EL (cell line): Measurements from ENCODE around the gene CTPS1.

Experiments
- DNase-seq: peaks from one replicate; pipeline ENCODE4 v3.0.0-alpha.2; 2016

CTPS1 gene

GRCh38 chr1:41003640-41004220, 24.2 kb downstream of the CTPS1 start:
- peak; percentile 100 for DNase-seq

- DNase-seq, result peak; percentile 52
Measured at GRCh38 chr1:41005876-41006275, 26.4 kb downstream of the CTPS1 start.

DNA sequence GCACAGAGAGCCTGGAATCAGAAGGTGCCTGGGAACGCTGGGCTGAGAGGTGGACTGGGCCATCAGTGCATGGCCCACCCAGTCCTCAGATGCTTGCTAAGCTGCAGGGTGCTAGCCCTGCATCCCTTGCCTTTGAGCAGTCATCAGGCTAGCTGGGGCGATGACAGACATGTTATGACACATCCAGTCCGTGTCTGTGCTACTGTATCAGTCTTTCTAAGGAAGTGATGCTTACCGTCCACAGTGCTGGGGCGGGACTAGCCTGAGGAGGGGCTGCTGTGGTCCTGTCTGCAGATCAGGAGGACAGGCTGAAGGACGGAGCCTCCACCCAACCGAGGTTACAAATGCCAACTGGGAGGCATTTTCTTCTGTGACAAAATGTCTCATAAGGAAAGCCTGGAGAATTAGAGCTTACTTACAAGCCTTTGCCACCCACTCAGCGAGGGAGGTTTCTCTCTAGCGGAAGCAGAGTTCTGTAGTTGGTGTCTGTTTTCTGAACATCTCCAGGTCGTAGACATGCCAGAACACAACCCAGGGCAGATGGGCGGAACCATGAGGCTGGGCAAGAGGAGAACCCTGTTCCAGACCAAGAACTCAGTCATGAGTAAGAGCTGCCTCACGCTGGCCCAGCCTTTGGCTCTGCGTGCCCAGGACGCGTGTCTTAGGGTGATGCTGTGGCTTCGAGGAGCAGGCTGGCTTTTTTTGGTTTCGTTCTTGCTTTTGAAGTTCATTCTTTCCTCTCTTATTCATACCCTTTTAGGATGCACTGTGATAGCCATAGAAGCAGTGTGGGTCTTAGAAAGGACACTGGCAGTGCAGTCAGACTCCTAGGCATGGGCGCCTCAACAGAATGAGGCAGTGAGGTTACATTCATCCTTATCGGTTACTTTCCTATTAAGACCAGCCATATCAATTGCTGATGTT, 27.7 kb downstream of the CTPS1 start:
- no peak for DNase-seq

GRCh38 chr1:41009466-41009865, 30.0 kb downstream of the CTPS1 start:
- DNase-seq, result no peak

GRCh38 chr1:41010345-41010744, 30.8 kb downstream of the CTPS1 start:
- no peak for DNase-seq

GRCh38 chr1:41013024-41013423, 33.5 kb downstream of the CTPS1 start:
- DNase-seq, result no peak

GRCh38 chr1:41013796-41014195, 34.3 kb downstream of the CTPS1 start:
- no peak for DNase-seq

DNA sequence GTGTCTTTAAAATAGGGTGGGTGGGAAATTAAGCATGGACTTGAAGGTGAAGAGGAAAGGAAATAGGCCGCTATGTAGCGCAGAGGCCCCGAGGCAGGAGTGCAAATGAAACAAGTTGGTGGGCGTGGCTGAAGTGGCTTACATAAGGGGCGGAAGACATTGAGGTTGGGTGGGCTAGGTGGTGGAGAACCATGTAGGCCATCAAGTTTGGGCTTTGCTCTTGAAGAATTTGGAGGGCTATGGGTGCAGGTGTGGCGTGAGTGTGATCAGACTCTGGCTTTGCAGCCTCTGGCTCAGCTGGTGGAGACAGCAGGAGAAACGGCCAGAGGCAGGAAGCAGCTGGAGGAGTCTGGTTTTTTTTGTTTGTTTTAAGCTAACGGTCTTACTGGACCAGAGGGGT, 35.4 kb downstream of the CTPS1 start:
- DNase-seq, result no peak

DNA sequence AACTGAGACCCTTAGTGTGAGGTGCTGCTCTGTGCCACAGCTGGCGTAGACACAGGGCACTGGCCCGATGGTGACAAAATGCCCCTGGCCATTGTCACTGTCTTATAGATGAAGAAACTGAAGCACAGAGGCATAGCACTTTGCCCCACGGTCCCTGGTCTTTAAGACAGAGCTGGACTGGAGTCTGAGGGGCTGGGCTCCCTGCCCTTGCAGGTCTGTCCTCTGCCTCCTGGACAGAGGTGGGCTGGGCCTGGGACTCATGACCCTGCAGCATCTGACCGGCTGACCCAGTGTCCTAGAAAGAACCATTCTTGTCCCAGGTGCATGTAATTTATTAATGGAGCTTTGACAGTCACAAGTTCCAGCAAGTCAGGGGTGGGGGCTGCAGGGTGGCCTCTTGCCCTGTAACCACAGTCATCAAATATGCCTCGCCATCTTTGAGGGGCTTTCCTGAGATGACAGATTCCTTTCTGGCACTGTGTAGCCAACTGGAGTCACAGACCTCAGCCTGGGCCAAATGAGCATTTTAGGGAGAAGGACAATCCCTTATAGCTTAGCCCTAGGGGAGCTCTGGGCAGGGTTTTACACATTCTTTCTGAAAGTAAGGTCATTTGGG, 35.9 kb downstream of the CTPS1 start:
- DNase-seq, result no peak

DNA sequence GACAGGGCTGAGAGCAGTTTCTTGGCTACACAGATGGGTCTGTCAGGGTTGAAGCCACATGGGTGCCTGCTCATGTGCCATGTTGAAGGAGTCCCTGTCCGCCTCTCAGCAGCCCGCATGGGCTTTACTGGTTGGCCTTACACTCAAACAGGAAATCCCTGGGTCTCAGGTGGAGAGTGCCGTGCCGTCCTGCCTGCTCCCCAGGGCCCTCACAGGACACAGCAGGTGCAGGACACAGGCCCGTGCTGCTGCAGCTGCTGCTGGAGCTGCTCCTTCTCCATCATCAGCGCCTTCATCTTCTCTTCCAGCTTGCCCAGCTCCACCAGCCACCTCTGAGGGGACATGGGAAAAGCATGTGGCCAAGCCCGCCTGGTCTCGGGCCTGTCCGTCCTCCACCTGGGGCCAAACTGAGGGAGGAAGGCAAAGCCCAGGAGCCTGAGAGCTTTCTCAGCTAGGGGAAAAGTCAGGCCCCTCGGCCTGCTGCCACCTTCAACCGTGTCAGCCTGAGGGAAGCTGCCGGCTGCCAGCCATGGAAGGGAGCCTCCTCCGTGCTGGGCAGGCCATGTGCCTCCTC, 36.5 kb downstream of the CTPS1 start:
- DNase-seq, result no peak

DNA sequence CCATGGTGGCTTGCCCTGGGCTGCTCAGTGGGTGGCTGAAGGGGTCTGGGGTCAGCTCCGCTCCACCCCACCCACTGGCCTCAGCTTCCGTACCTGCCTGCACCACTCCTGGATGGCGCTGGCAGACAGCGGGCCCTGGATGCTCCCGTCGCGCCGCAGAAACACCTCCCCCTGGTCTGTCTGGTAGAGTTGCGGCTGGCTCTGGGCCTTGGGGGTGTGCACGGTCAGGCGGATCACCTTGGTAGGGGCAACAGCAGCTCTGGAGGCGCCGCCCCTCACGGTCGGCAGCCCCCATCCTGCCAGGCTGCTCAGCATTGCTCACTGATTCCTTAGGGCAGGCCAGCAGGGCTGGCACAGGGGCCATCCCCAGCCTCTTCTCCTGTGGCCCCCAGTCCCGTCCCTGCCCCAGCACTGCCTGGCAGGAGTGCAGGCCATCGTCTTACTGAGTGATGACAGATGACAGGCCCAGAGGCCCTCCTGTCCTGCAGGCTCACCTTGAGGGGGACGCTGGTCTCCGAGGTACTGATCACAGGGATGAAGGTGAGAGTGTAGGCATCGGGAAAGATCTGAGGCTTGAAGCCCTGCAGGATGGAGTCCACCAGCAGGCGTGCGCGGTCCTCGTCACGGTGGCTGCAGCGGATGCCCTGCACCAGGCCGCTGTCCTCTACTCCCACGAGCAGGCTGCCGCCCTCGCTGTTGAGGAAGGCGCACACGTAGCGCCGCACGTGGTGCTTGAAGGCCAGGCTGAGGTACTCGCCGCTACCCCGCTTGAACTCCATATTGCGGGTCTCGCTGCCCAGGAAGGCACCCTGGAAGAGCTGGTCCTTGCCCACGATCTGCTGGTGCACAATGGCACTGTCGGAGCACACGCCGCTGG, 37.9 kb downstream of the CTPS1 start:
- DNase-seq, result no peak

- no peak for DNase-seq
Measured at GRCh38 chr1:41018018-41018410, 38.5 kb downstream of the CTPS1 start.

DNA sequence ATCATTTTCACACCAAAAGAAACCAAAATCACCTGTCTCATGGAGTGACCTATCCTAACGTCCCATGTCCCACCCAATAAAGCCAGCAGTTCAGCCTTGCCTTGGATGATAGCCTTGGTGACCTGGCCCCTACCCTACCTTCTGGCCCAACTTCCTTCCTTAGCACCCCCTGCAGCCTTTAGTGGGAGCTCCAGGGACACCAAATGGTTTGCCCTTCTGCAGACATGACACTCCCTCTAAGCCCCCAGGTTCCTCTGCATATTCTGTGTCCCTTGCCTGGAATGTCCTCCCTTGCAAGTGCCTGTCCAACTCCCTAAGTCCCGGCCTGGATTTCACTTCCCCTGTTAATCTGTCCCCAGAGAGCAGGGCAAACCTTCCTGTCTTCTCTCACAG, 39.9 kb downstream of the CTPS1 start:
- DNase-seq, result no peak

GRCh38 chr1:41020109-41020576, 40.6 kb downstream of the CTPS1 start:
- no peak for DNase-seq

- DNase-seq, result no peak
Measured at GRCh38 chr1:41020654-41021053, 41.2 kb downstream of the CTPS1 start.

GRCh38 chr1:41021526-41022308, 42.2 kb downstream of the CTPS1 start, which contains the start of gene SLFNL1:
Gene SLFNL1 (minus strand): TSS chr1:41021725. CDS start chr1:41020660, 1,065 bp downstream.
- peak; percentile 35 for DNase-seq

- DNase-seq, result no peak
Measured at GRCh38 chr1:41022424-41022823, 42.9 kb downstream of the CTPS1 start.

- DNase-seq, result peak; percentile 41
Measured at GRCh38 chr1:41023279-41023990, 43.9 kb downstream of the CTPS1 start.

- no peak for DNase-seq
Measured at GRCh38 chr1:41024953-41025352, 45.5 kb downstream of the CTPS1 start.

GRCh38 chr1:41025979-41026819, 46.7 kb downstream of the CTPS1 start:
- DNase-seq, result no peak
